HEK293T (cell line): Measurements from ENCODE around the gene NFATC1.

ENCODE experiments used
- ARNT ChIP-seq: fragments of 450-650 bp; IDR thresholded peaks from 2 replicates; pipeline ENCODE4 v1.6.1; 2017; ENCODE audit warnings: mild to moderate bottlenecking
- BHLHE40 ChIP-seq: fragments of 450-650 bp; IDR thresholded peaks from 2 replicates; pipeline ENCODE4 v1.6.1; 2016; ENCODE audit warnings: mild to moderate bottlenecking, moderate library complexity, borderline replicate concordance
- FOXK2 ChIP-seq: fragments of 450-650 bp; IDR thresholded peaks from 2 replicates; pipeline ENCODE4 v1.6.1; 2016; ENCODE audit warnings: mild to moderate bottlenecking
- HDGF ChIP-seq: fragments of 450-650 bp; IDR thresholded peaks from 2 replicates; pipeline ENCODE4 v1.6.1; 2017; ENCODE audit warnings: antibody characterized with exemption, borderline replicate concordance
- L3MBTL2 ChIP-seq: fragments of 450-650 bp; conservative IDR thresholded peaks from 2 replicates; pipeline ENCODE4 v1.6.1; 2016; ENCODE audit warnings: mild to moderate bottlenecking
- NFRKB ChIP-seq: fragments of 450-650 bp; IDR thresholded peaks from 2 replicates; pipeline ENCODE4 v1.6.1; 2016; ENCODE audit warnings: mild to moderate bottlenecking, moderate library complexity
- SP1 ChIP-seq: fragments of 450-650 bp; IDR thresholded peaks from 2 replicates; pipeline ENCODE4 v1.6.1; 2017
- SUZ12 ChIP-seq: fragments of 450-650 bp; IDR thresholded peaks from 2 replicates; pipeline ENCODE4 v1.6.1; 2016; ENCODE audit warnings: mild to moderate bottlenecking
- TARDBP ChIP-seq: fragments of 450-650 bp; IDR thresholded peaks from 2 replicates; pipeline ENCODE4 v1.6.1; 2016

- TF ChIP-seq SP1, result no peak
- TF ChIP-seq TARDBP, result no peak
- TF ChIP-seq BHLHE40, result no peak
- TF ChIP-seq FOXK2, result no peak
- TF ChIP-seq ARNT, result no peak
- TF ChIP-seq L3MBTL2, result no peak
- TF ChIP-seq SUZ12, result no peak
- TF ChIP-seq HDGF, result no peak
- TF ChIP-seq NFRKB, result no peak
These were observed 40.0 kb upstream of the NFATC1 start for GRCh38 chr18:79355433-79356335.
